Keratinocyte (primary cell): ENCODE results near the gene PANX2. TPM values are rescaled to one million over a fixed set of nuclear protein-coding genes. Genes with fewer than 3 reads are reported as not detected.

ENCODE experiments used
- DNase-seq: peaks from one replicate; pipeline ENCODE4 v3.0.0-alpha.2; 2011; ENCODE audit warnings: low read depth, missing footprints, low spot score
- FAIRE-seq: peaks from 2 replicates; lab custom pipeline; 2011; peaks lifted over from hg19 to GRCh38; lab: Jason Lieb, UNC
- H2AFZ ChIP-seq: 2 replicates; pipeline ENCODE4 v1.6.0; 2012; ENCODE audit warnings: low read length, control low read depth, inconsistent platforms; ENCODE audit not compliant: control insufficient read depth
- H3K27ac ChIP-seq: 2 replicates; pipeline ENCODE4 v1.5.1; 2011; ENCODE audit warnings: low read length; ENCODE audit not compliant: control insufficient read depth, insufficient read depth
- H3K27me3 ChIP-seq: 3 replicates; pipeline ENCODE4 v1.6.0; 2011; ENCODE audit warnings: low read length; ENCODE audit not compliant: control insufficient read depth, insufficient read depth; ENCODE audit errors: extremely low read depth
- H3K36me3 ChIP-seq, 2 experiments: 2 replicates in 1 of 2; 3 replicates in 1 of 2; pipeline ENCODE4 v1.5.1; 2011; ENCODE audit warnings: low read length in 2 of 2, mild to moderate bottlenecking in 1 of 2; ENCODE audit not compliant: control insufficient read depth in 2 of 2, insufficient read depth in 2 of 2; ENCODE audit errors: extremely low read depth in 1 of 2
- H3K4me1 ChIP-seq: 3 replicates; pipeline ENCODE4 v1.5.1; 2011; ENCODE audit warnings: low read length; ENCODE audit not compliant: control insufficient read depth, insufficient read depth; ENCODE audit errors: extremely low read depth
- H3K4me2 ChIP-seq: 3 replicates; pipeline ENCODE4 v1.6.0; 2011; ENCODE audit warnings: low read depth, low read length; ENCODE audit not compliant: control insufficient read depth, insufficient read depth; ENCODE audit errors: extremely low read depth
- H3K4me3 ChIP-seq, 3 experiments: fragments of 200-600 bp in 1 of 3; sonication (generic) in 1 of 3; 2 replicates in 2 of 3; 3 replicates in 1 of 3; pipeline ENCODE4 v1.5.1; 2011 to 2016; ENCODE audit warnings: low read length in 3 of 3, mild to moderate bottlenecking in 3 of 3, control low read depth in 2 of 3, inconsistent platforms in 1 of 3, low read depth in 1 of 3, mixed read lengths in 1 of 3, mixed run types in 1 of 3, moderate library complexity in 1 of 3; ENCODE audit not compliant: control insufficient read depth in 2 of 3, insufficient read depth in 2 of 3; ENCODE audit errors: extremely low read depth in 1 of 3
- H3K79me2 ChIP-seq: 2 replicates; pipeline ENCODE4 v1.6.0; 2012; ENCODE audit warnings: low read length; ENCODE audit not compliant: control insufficient read depth, insufficient read depth
- H3K9ac ChIP-seq: 3 replicates; pipeline ENCODE4 v1.6.0; 2011; ENCODE audit warnings: low read length; ENCODE audit not compliant: control insufficient read depth, insufficient read depth; ENCODE audit errors: extremely low read depth
- H3K9me1 ChIP-seq: 3 replicates; pipeline ENCODE4 v1.6.0; 2011; ENCODE audit warnings: low read length; ENCODE audit not compliant: control insufficient read depth, insufficient read depth; ENCODE audit errors: extremely low read depth
- H3K9me3 ChIP-seq: 2 replicates; pipeline ENCODE4 v1.5.1; 2012; ENCODE audit warnings: low read depth, low read length; ENCODE audit not compliant: control insufficient read depth
- H4K20me1 ChIP-seq: 3 replicates; pipeline ENCODE4 v1.6.0; 2011; ENCODE audit warnings: low read length; ENCODE audit not compliant: control insufficient read depth, insufficient read depth; ENCODE audit errors: extremely low read depth
- CTCF ChIP-seq, 3 experiments: IDR thresholded peaks in 1 of 3; conservative IDR thresholded peaks in 1 of 3; optimal IDR thresholded peaks in 1 of 3; 2 replicates in 2 of 3; 3 replicates in 1 of 3; pipeline versions ENCODE3 to v1.5.1; 2011; ENCODE audit warnings: low read length in 3 of 3, mild to moderate bottlenecking in 3 of 3, moderate library complexity in 2 of 3, control low read depth in 1 of 3, inconsistent platforms in 1 of 3; ENCODE audit not compliant: insufficient read depth in 2 of 3; ENCODE audit errors: extremely low read depth in 1 of 3
- EZH2 ChIP-seq: IDR thresholded peaks from one replicate; pipeline ENCODE4 v1.6.1; 2012; ENCODE audit warnings: inconsistent platforms, mild to moderate bottlenecking, low read length, moderate library complexity
- dilution Hi-C: fragments of 300-500 bp; cut with MboI; formaldehyde crosslinking; loops from one replicate; pipeline ENCODE4 v1.7.0; 2020; ENCODE audit warnings: low sequenced_read_pairs; ENCODE audit not compliant: extremely low pct_ligation_motif_present
- polyA plus RNA-seq, 5 experiments: library from polyadenylated mRNA; depleted of rRNA in 3 of 5; stranded (reverse) in 3 of 5; stranded (forward) in 1 of 5; unstranded in 1 of 5; fragments of >200 nt; gene quantifications; 1 replicate in 1 of 5; 2 replicates in 3 of 5; 3 replicates in 1 of 5; pipeline versions ENCODE4 v1.2.1 to v1.2.3, GENCODE V29; 2011 to 2012; ENCODE audit warnings: missing spikeins in 2 of 5, low read depth in 1 of 5, low replicate concordance in 1 of 5

Gene PANX2
- polyA plus RNA-seq, 1 donor (not counting 4 experiments of a cell fraction or from before 2014, with no cell fraction given): 0.22 TPM

- H2AFZ ChIP-seq: no peak overlapping the region
- H3K79me2 ChIP-seq: no peaks in the 10 kb centered on the region
- no peak for FAIRE-seq
- H3K9ac ChIP-seq: no peak overlapping the region
- H3K4me3 ChIP-seq: no peak overlapping the region
- no peaks in the 10 kb centered on the region for H3K9me1 ChIP-seq
- no peaks in the 10 kb centered on the region for H3K9me3 ChIP-seq
- no peaks in the 10 kb centered on the region for H4K20me1 ChIP-seq
- no peaks in the 10 kb centered on the region for H3K36me3 ChIP-seq
- peaks cover 5% of the 10 kb centered on the region for H3K27me3 ChIP-seq
- no peak overlapping the region for H3K4me2 ChIP-seq
- TF ChIP-seq CTCF (optimal IDR thresholded peaks at IDR 0.05 in 1 of 3, IDR thresholded peaks at IDR 0.05 in 1 of 3, conservative IDR thresholded peaks at IDR 0.05 in 1 of 3; ENCODE audit: extremely low read depth in 1 of 3, insufficient read depth in 2 of 3, low read length in 3 of 3): no peak
- no peak for TF ChIP-seq EZH2
- H3K27ac ChIP-seq: no peak overlapping the region
- dilution Hi-C loops: no loop called here
- H3K4me1 ChIP-seq: no peaks in the 10 kb centered on the region
- DNase-seq: no peak
Observed at GRCh38 chr22:50141891-50142363, 28.6 kb upstream of the PANX2 start.

GRCh38 chr22:50143096-50143495 is 27.4 kb upstream of the PANX2 start:
- no peaks in the 10 kb centered on the region for H3K79me2 ChIP-seq
- dilution Hi-C loops: no loop called here
- FAIRE-seq (no peak), DNase-seq (no peak)
- no peaks in the 10 kb centered on the region for H3K9me3 ChIP-seq
- H3K4me2 ChIP-seq: no peak overlapping the region
- H3K4me3 ChIP-seq: no peak overlapping the region
- peaks cover 5% of the 10 kb centered on the region for H3K27me3 ChIP-seq
- no peaks in the 10 kb centered on the region for H3K36me3 ChIP-seq
- no peaks in the 10 kb centered on the region for H3K4me1 ChIP-seq
- no peak overlapping the region for H3K27ac ChIP-seq
- H3K9me1 ChIP-seq: no peaks in the 10 kb centered on the region
- H3K9ac ChIP-seq: no peak overlapping the region
- TF ChIP-seq EZH2: no peak
- TF ChIP-seq CTCF (optimal IDR thresholded peaks at IDR 0.05 in 1 of 3, IDR thresholded peaks at IDR 0.05 in 1 of 3, conservative IDR thresholded peaks at IDR 0.05 in 1 of 3; ENCODE audit: extremely low read depth in 1 of 3, insufficient read depth in 2 of 3, low read length in 3 of 3): no peak
- no peaks in the 10 kb centered on the region for H4K20me1 ChIP-seq
- H2AFZ ChIP-seq: no peak overlapping the region
